ENCODE data around the gene BHLHE41. TPM values are rescaled to one million over a fixed set of nuclear protein-coding genes. Genes with fewer than 3 reads are reported as not detected.

BHLHE41 gene
- total and polyA plus RNA-seq, 8 donors: 0.29 to 4.7 (median 1.8) TPM; not detected in 1

GRCh38 chr12:26122681-26123481, 2.0 kb downstream of the BHLHE41 start:
- peak; percentile 55 to 77 for DNase-seq
- intact Hi-C loops (cut with DNase I; ENCODE audit: low total_unique reads): no loop called here
- Histone ChIP-seq H3K27me3 (peaks cover 0 to 65% (median 25%) of the 10 kb centered on the region in 3 donors), H3K4me1 (peaks cover 22 to 69% (median 54%) of the 10 kb centered on the region in 4 donors), H3K36me3 (no peaks in the 10 kb centered on the region), H3K4me3 (peak overlapping the region; percentile 63 to 64 (median 64)), H3K9me3 (no peaks in the 10 kb centered on the region), H3K27ac (peak overlapping the region; percentile 83 to 97 (median 93))
- TF ChIP-seq EP300 (IDR thresholded peaks at IDR 0.05) (no peak), POLR2AphosphoS5 (IDR thresholded peaks at IDR 0.05) (peak in 1 of 3 donors; percentile 7)
- WGBS, 5 donors: 0 to 1% (median 1%) methylated on average over 24 to 69 of the region's 69 CpGs

- Histone ChIP-seq H3K27me3 (peaks cover 0 to 58% (median 25%) of the 10 kb centered on the region in 3 donors), H3K4me1 (peaks cover 22 to 72% (median 55%) of the 10 kb centered on the region in 4 donors), H3K27ac (peak overlapping the region; percentile 83 to 97 (median 93)), H3K4me3 (peak overlapping the region; percentile 63 to 64 (median 64)), H3K9me3 (no peaks in the 10 kb centered on the region), H3K36me3 (no peaks in the 10 kb centered on the region)
- DNase-seq: peak in 1 of 2 donors; percentile 76
- 0 to 2% (median 1%) methylated on average over 8 to 88 of the region's 88 CpGs for WGBS, 5 donors
- intact Hi-C loops (cut with DNase I; ENCODE audit: low total_unique reads): no loop called here
- TF ChIP-seq POLR2A (IDR thresholded peaks at IDR 0.05) (no peak), CTCF (IDR thresholded peaks at IDR 0.05) (no peak), POLR2AphosphoS5 (IDR thresholded peaks at IDR 0.05) (no peak), EP300 (IDR thresholded peaks at IDR 0.05) (no peak)
Observed at GRCh38 chr12:26122061-26122680, 2.7 kb downstream of the BHLHE41 start.

GRCh38 chr12:26121323-26122060, 3.3 kb downstream of the BHLHE41 start:
- intact Hi-C loops (cut with DNase I; ENCODE audit: low total_unique reads): no loop called here
- Histone ChIP-seq H3K36me3 (no peaks in the 10 kb centered on the region), H3K4me3 (peak overlapping the region; percentile 63 to 64 (median 64)), H3K4me1 (peaks cover 18 to 72% (median 55%) of the 10 kb centered on the region in 4 donors), H3K27me3 (peaks cover 0 to 54% (median 25%) of the 10 kb centered on the region in 3 donors), H3K27ac (peak overlapping the region; percentile 83 to 97 (median 93)), H3K9me3 (no peaks in the 10 kb centered on the region)
- 38 to 54% (median 40%) methylated on average over 15 of the region's 15 CpGs for WGBS, 5 donors
- TF ChIP-seq CTCF (IDR thresholded peaks at IDR 0.05): no peak
- no peak for TF ChIP-seq POLR2A (IDR thresholded peaks at IDR 0.05)
- no peak for TF ChIP-seq EP300 (IDR thresholded peaks at IDR 0.05)
- no peak for TF ChIP-seq POLR2AphosphoS5 (IDR thresholded peaks at IDR 0.05)
- DNase-seq: peak in 1 of 2 donors; percentile 35

- H3K4me1 ChIP-seq: peaks cover 18 to 66% (median 50%) of the 10 kb centered on the region in 4 donors
- H3K27ac ChIP-seq: peak overlapping the region in 4 of 5 donors; percentile 83 to 97 (median 93)
- peaks cover 0 to 47% (median 24%) of the 10 kb centered on the region in 3 donors for H3K27me3 ChIP-seq
- no peak overlapping the region for H3K4me3 ChIP-seq
- TF ChIP-seq EP300 (IDR thresholded peaks at IDR 0.05) (no peak), CTCF (IDR thresholded peaks at IDR 0.05) (no peak), POLR2A (IDR thresholded peaks at IDR 0.05) (no peak), POLR2AphosphoS5 (IDR thresholded peaks at IDR 0.05) (no peak)
- intact Hi-C loops (cut with DNase I; ENCODE audit: low total_unique reads): no loop called here
- H3K9me3 ChIP-seq: no peaks in the 10 kb centered on the region
- DNase-seq: no peak
- WGBS, 5 donors: 29 to 65% (median 43%) methylated on average over 4 of the region's 4 CpGs
- H3K36me3 ChIP-seq: no peaks in the 10 kb centered on the region
Observed at GRCh38 chr12:26120561-26121274, 4.1 kb downstream of the BHLHE41 start.

All from stomach (tissue), 9 donors.